Liver (tissue), 3 donors: ENCODE results near the gene KCNJ4.

Experiments
- ATF3 ChIP-seq: IDR thresholded peaks from 2 replicates; pipeline ENCODE4 v1.6.1; 2016; ENCODE audit warnings: antibody characterized with exemption
- CTCF ChIP-seq: fragments of 150-350 bp; IDR thresholded peaks from 2 replicates; pipeline ENCODE4 v1.5.1; 2017; ENCODE audit warnings: improper control_type of control experiment, low read depth, low read length; ENCODE audit not compliant: missing input control
- FOXA1 ChIP-seq: IDR thresholded peaks from 2 replicates; pipeline ENCODE4 v1.6.1; 2016; ENCODE audit warnings: antibody characterized with exemption
- GABPA ChIP-seq, 2 donors: IDR thresholded peaks in 1 of 2; conservative IDR thresholded peaks in 1 of 2; 2 replicates each; pipeline ENCODE4 v1.6.1; 2016; ENCODE audit warnings: antibody characterized with exemption in 2 of 2, mild to moderate bottlenecking in 1 of 2, moderate library complexity in 1 of 2
- HNF4A ChIP-seq, 2 donors: conservative IDR thresholded peaks; 2 replicates each; pipeline ENCODE4 v1.6.1; 2016; ENCODE audit warnings: antibody characterized with exemption in 2 of 2, mild to moderate bottlenecking in 2 of 2
- HNF4G ChIP-seq: IDR thresholded peaks from 2 replicates; pipeline ENCODE4 v1.6.1; 2016; ENCODE audit warnings: antibody characterized with exemption
- JUND ChIP-seq, 2 donors: IDR thresholded peaks; 2 replicates each; pipeline ENCODE4 v1.6.1; 2016; ENCODE audit warnings: antibody characterized with exemption in 2 of 2
- RAD21 ChIP-seq, 2 donors: IDR thresholded peaks; 2 replicates each; pipeline ENCODE4 v1.6.1; 2016; ENCODE audit warnings: antibody characterized with exemption in 2 of 2, mild to moderate bottlenecking in 2 of 2
- REST ChIP-seq: IDR thresholded peaks from 2 replicates; pipeline ENCODE4 v1.6.1; 2016; ENCODE audit warnings: antibody characterized with exemption, mild to moderate bottlenecking
- SP1 ChIP-seq: IDR thresholded peaks from 2 replicates; pipeline ENCODE4 v1.6.1; 2018; ENCODE audit warnings: antibody characterized with exemption, mild to moderate bottlenecking
- TAF1 ChIP-seq: conservative IDR thresholded peaks from 2 replicates; pipeline ENCODE4 v1.6.1; 2016; ENCODE audit warnings: antibody characterized with exemption, mild to moderate bottlenecking
- YY1 ChIP-seq: IDR thresholded peaks from 2 replicates; pipeline ENCODE4 v1.6.1; 2016; ENCODE audit warnings: antibody characterized with exemption, mild to moderate bottlenecking
- ZBTB33 ChIP-seq: IDR thresholded peaks from 2 replicates; pipeline ENCODE4 v1.6.1; 2016; ENCODE audit warnings: antibody characterized with exemption
- donor health status: healthy.
- donor health status: healthy.

- TF ChIP-seq HNF4A (conservative IDR thresholded peaks at IDR 0.05) = no peak
- TF ChIP-seq JUND (IDR thresholded peaks at IDR 0.05) = no peak
- TF ChIP-seq CTCF = no peak
- TF ChIP-seq RAD21 (IDR thresholded peaks at IDR 0.05) = no peak
- no peak for TF ChIP-seq ZBTB33
- no peak for TF ChIP-seq SP1
- no peak for TF ChIP-seq TAF1
- TF ChIP-seq YY1 = no peak
- no peak for TF ChIP-seq ATF3
- TF ChIP-seq REST = no peak
- no peak for TF ChIP-seq FOXA1
- TF ChIP-seq HNF4G = no peak
- TF ChIP-seq GABPA (IDR thresholded peaks at IDR 0.05 in 1 of 2, conservative IDR thresholded peaks at IDR 0.05 in 1 of 2) = no peak
Observed at GRCh38 chr22:38414009-38414395, 41.0 kb downstream of the KCNJ4 start.
